Activated T-cell treated with anti-CD3 and anti-CD28 coated beads, Interleukin-2, amount 50 U/mL, for 1 hour (primary cell): Measurements from ENCODE around the gene ACTA2.

Experiments
- DNase-seq: peaks from one replicate; pipeline ENCODE4 v3.0.0-alpha.2; 2020

ACTA2 gene

GRCh38 chr10:88952647-88953111, at the start of gene ACTA2:
Gene ACTA2, minus strand, starts transcription at chr10:88952773. Its CDS starts 3,843 bp downstream, at chr10:88948930.
- no peak for DNase-seq

- DNase-seq, result no peak
Measured at GRCh38 chr10:89001729-89002072, 49.1 kb upstream of the ACTA2 start.

GRCh38 chr10:89001024-89001728, 48.6 kb upstream of the ACTA2 start:
- no peak for DNase-seq

GRCh38 chr10:88999625-89000024, 47.1 kb upstream of the ACTA2 start:
- no peak for DNase-seq

GRCh38 chr10:88996927-88997326, 44.4 kb upstream of the ACTA2 start:
- DNase-seq, result no peak

- DNase-seq, result no peak
Measured at GRCh38 chr10:88995156-88995876, 42.7 kb upstream of the ACTA2 start.

GRCh38 chr10:88994019-88994418, 41.4 kb upstream of the ACTA2 start:
- DNase-seq, result no peak

GRCh38 chr10:88992921-88993524, 40.5 kb upstream of the ACTA2 start:
- DNase-seq, result no peak

GRCh38 chr10:88991899-88992320, 39.3 kb upstream of the ACTA2 start:
- no peak for DNase-seq

GRCh38 chr10:88991161-88991898, 38.8 kb upstream of the ACTA2 start:
- peak; percentile 72 for DNase-seq

- peak; percentile 76 for DNase-seq
Measured at GRCh38 chr10:88990384-88991160, 38.0 kb upstream of the ACTA2 start, which contains the start of gene FAS. Gene FAS, plus strand, starts transcription at chr10:88990798. Its CDS starts 79 bp downstream, at chr10:88990877.

GRCh38 chr10:88989824-88990383, 37.3 kb upstream of the ACTA2 start:
- DNase-seq, result no peak

- no peak for DNase-seq
Measured at GRCh38 chr10:88989423-88989822, 36.9 kb upstream of the ACTA2 start.

- DNase-seq, result no peak
Measured at GRCh38 chr10:88987840-88988239, 35.3 kb upstream of the ACTA2 start.

- DNase-seq, result no peak
Measured at GRCh38 chr10:88987243-88987725, 34.7 kb upstream of the ACTA2 start.

- no peak for DNase-seq
Measured at GRCh38 chr10:88986549-88987242, 34.1 kb upstream of the ACTA2 start.

- no peak for DNase-seq
Measured at GRCh38 chr10:88984525-88984924, 32.0 kb upstream of the ACTA2 start.

GRCh38 chr10:88983939-88984338, 31.4 kb upstream of the ACTA2 start:
- DNase-seq, result no peak

- DNase-seq, result no peak
Measured at GRCh38 chr10:88983206-88983605, 30.6 kb upstream of the ACTA2 start.

GRCh38 chr10:88982366-88982765, 29.8 kb upstream of the ACTA2 start:
- DNase-seq, result no peak

- DNase-seq, result no peak
Measured at GRCh38 chr10:88981435-88981834, 28.9 kb upstream of the ACTA2 start.
